Urothelium cell line (cell line): ENCODE data around the gene CALD1.
A peak's percentile ranks its signal among the peaks of the same experiment; 100 is the strongest.

Source experiments
- DNase-seq: peaks from one replicate; pipeline ENCODE4 v3.0.0; 2011; ENCODE audit warnings: low spot score, mixed read lengths
- FAIRE-seq: peaks from 2 replicates; lab custom pipeline; 2011; peaks lifted over from hg19 to GRCh38; lab: Jason Lieb, UNC

Gene CALD1

DNA sequence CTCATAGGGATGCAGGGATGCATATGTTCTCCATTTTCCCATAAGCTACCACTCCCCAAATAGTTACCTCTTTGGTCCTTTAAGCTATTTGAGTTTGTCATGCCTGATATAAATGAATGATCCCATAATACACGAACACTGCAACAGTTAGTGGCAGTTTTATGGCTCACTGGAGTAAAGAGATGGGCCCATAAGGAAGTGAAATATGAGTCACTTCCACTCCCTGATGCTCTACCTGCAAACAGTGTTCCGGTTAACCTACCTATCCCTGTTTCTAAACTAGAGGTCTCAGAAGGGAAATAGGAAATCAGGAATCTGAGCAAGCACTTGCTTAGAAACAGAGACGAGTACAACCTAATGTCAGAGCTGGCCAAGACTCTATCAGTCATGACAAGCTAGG, 71.7 kb downstream of the CALD1 start:
- FAIRE-seq: no peak
- DNase-seq: no peak

DNA sequence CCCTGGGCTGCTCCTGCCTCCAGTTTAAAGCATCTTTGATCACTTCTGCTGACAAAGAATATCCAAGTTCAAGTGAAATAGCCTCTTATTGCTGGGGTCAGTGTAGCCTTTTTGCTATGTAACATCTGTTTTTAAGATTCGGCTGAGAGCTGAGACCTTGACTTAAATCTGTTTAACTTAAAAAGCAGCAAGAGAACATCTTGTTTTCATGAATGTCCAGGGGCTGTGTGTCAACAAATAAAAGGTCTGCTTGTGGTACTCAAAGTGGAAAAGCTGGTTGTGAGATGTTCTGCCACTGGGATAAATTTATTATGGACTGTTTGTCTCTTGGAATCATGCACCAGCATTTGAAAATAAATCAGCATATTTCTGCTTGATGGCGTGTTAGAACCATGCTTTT, 73.2 kb downstream of the CALD1 start:
- FAIRE-seq: no peak
- DNase-seq: no peak

DNA sequence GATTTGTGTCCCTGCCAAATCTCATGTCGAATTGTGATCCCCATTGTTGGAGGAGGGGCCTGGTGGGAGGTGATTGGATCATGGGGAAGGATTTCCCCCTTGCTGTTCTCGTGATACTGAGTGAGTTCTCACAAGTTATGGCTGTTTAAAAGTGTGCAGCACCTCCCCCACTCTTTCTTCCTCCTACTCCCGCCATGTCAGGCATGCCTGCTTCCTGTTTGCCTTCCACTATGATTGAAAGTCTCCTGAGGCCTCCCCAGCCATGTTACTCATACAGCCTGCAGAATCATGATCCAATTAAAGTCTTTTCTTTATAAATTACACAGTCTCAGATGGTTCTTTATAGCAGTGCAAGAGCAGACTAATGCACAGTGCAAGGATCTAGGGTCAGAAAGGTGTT, 75.4 kb downstream of the CALD1 start:
- FAIRE-seq: no peak
- no peak for DNase-seq

DNA sequence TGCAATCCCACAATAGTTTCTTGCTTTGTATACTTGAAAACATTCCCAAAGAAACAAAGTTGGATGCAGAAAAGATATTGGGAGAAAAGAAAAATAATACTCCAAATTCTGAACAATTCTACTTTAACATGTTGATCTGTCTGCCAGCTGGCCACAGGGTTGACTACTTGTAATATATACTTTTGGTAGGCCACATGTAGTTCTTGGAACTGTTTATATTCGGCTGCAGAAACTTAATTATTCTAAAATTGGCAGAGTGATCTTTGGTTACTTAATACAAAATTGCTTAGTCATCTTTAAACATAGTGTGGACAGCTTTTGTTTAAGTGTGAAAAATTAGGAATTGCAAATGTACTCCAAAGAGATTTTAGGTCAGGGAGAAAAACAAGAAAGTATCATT, 76.0 kb downstream of the CALD1 start:
- FAIRE-seq (no peak), DNase-seq (no peak)

DNA sequence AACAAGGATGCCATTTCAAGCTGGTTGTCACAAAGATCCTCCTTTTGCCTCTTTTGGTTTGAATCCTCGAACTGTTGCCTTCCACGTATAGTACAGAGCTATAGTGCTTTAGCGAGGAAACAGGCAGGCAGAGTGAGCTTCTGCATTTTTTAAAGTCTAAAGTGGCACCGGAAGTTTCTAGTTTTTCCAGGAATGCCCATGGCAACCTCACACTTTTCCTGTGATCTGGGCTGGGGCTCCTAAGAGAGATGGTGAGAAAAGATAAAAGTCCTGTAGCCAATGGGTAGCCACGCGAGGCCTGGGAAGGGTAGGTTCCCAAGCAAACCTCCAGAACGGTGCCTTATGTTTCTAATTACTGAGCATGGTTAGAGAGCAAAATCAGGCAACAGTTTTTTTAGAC, 76.7 kb downstream of the CALD1 start:
- DNase-seq (no peak), FAIRE-seq (no peak)

DNA sequence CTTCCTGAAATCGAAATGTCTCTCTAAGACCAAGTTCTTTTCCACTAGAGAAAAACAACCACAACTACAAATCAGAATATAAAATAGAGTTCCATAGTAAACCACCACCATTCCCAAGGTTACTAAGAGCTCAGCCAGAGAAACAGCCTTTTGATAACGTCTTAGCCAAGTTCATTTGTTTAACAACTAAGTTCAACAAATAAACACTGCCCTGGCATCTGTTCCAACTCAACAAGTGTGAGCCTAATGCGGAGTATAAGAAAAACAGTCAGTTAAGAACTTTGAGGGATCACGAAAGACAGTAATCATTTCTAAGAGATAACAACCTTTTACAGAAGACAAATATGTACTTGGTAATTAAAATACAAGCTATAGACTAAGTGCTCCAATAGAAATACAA, 77.3 kb downstream of the CALD1 start:
- no peak for FAIRE-seq
- DNase-seq: no peak

DNA sequence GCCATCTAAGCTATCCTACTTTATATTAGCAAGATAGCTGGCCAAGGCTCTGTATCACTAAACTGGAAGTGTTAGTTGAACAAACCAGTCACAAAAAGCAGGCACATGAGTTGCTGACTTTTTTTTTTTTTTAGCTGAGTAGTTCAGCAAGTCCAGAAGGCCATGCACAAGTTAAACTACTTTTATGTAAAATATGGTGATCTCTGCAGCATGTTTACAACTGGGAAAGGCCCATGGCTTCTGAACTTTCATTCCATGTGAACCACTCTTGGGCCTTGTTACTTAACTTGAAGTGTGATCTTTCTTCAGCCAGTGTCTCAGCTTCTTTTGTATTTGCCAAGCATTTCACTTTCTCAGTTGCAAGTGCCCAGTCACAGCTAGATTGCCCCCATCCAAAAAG, 78.5 kb downstream of the CALD1 start:
- DNase-seq (no peak), FAIRE-seq (no peak)

DNA sequence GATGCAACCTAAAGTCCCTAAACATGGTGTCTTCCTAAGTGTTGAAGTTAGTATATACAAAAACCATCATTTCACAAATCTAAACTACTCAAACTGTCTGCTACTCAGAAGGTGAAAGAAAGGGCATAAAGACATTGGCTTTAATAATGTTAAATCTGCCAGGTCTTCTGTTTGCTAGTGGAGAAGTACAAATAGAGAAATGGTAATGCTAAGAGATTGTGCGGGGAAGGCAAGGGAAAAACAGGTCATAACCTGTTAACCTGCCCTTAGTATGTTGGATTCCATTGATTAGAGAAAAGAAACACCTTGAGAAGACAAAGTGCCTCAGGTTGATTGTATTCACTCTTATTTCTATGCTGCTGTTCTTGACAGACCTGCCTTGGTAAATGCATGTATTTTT, 80.3 kb downstream of the CALD1 start:
- FAIRE-seq (no peak), DNase-seq (no peak)

DNA sequence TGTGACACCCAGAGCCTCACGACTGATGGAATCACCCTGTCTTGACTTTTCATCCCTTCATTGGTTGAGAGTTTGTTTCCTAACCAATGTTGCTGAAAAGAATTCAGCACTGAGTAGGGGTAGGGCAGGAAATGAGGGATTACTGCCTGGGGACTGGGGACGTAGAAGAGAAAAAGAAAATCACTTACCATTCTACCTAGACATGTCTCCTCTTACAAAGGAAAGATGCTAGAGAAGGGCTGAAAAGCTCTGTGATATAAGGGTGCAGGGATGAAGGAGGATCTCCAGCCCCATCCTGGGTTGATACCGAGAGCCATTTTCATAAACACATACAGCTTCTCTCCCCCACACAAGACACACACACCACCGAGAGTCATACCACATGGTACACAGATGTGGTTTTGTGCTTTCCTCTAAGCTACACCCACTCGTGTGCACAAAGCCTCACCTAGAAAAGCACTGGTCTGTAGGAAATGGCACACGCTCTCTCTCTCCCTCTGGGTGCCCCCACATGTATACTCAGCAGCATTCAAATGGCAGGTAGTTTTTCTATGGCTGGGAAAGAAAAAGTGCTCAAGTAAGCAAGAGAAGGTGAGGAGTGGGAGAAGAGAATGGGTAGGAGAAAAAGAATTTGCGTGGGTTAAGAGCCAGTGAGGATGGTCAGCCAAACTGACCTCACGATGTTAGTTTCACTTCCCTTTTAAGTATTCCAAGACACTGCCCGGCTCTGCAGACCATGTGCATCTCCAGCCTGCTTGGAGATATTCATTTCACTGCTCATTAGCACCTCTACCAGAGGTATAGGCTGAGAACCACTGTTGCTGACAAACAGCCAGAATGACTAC, 85.8 kb downstream of the CALD1 start:
- FAIRE-seq (no peak), DNase-seq (no peak)

DNA sequence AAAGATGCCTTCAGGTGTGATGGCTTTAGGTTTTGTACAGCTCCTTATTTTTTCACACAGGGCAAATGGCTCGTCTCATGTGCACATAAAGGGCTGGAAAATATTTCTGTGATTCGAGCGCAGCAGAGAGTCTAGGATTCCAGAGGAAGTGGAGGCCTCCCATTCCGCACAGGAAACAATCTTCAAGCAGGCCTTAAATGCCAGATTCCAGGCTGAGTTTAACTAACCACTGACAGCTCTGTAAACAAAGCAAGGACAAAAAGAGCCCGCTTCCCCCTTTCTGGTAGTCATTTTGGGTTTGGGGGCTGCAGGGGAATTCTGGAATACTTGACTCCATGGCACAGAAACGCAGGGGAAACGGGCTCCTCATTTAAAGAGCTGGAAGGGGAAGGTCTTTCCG, 87.2 kb downstream of the CALD1 start:
- no peak for FAIRE-seq
- DNase-seq: no peak

DNA sequence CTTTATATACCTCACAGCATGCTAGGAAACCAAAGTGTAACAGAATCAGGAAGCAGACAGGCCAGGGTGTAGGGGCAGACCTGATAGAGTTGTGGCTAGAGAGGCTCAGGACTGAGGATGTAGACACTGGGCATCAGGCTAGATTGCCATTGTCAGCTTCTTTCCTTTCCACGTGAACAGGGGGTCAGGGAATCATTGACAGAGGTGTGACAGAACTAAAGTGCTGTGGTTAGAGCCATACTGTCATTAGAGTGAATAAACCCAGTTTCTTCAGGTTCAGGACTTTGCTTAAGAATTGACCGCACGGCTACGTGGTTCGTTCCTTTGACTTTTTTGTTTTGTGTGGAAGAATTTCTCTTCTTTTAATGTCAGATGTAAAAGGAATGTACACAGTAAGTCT, 90.7 kb downstream of the CALD1 start:
- DNase-seq (no peak), FAIRE-seq (no peak)

DNA sequence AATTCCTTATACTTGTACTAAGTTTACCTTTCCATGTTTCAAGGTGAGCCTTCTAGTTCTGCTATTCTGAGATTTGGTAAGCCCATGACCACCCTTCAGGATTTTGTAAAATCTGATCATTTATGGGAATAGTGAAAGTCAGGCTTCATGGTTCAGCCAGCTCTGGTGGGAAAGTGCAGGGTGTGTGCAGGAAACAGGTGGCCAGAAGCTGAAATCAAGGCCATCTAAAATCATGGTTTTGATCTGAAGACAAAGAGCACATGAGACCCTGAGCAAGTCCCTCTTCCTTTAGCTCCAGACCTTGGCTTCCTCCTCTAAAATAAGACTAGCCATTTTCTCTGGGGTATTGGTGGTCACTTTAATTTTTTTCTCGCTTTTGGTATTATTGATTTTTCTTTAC, 91.3 kb downstream of the CALD1 start:
- no peak for FAIRE-seq

DNA sequence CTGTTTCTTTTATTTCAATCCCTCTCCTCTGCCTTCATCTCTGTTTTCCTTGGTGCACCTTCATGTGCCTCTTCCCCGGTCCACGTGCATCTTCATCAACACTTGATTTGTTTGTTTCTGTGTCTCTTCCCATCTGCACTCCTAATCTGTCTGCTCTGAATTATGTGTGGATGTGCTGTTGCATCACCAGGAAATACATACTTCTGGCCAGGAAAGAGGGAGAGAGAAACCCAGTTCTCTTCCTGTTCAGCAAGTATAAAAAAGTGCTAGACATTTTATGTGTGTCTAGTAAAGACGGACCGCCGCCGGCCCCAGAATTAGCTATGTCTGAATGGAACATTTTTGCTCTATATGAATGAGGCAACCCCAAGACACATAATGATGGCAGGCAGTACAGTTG, 93.8 kb downstream of the CALD1 start:
- DNase-seq (no peak), FAIRE-seq (no peak)

More for the DNA sequence above, 91.3 kb downstream of the CALD1 start:
- no peak for DNase-seq

DNA sequence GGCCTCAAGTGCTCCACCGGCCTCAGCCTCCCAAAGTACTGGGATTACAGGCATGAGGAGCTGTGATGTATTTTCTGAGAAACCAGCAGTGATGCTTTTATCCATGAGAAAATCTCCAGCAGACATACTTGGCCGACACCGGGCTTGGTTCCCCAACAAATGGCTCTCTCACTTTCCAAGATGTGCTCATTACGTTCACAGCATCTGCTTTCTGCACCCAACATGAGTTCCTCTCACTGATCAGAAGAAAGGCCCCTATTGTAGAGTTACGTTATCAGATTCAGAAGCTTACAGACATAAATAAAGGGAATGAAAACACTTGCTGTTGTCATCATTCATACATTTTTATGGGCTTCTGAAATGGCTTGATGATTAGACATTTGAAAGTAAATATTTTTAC, 95.0 kb downstream of the CALD1 start:
- DNase-seq (no peak), FAIRE-seq (no peak)

DNA sequence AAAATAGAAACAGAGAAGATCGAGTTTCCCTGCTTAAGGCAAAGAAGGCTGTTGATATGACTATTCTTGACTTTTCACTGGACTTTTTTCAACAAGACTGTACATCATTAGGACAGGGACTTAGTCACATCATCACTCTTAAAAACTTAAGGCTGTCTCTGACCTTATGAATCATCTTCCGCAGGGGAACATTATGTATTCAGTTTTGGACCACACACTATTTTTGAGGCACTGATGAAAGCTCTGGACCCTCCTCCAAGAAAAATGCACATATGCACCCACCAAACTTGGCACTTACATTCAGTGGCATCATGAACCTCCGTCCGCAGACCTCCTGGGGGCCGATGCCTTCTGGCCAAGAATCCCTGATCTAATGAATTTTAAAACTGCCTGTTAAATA, 96.4 kb downstream of the CALD1 start:
- FAIRE-seq: no peak
- DNase-seq: no peak

DNA sequence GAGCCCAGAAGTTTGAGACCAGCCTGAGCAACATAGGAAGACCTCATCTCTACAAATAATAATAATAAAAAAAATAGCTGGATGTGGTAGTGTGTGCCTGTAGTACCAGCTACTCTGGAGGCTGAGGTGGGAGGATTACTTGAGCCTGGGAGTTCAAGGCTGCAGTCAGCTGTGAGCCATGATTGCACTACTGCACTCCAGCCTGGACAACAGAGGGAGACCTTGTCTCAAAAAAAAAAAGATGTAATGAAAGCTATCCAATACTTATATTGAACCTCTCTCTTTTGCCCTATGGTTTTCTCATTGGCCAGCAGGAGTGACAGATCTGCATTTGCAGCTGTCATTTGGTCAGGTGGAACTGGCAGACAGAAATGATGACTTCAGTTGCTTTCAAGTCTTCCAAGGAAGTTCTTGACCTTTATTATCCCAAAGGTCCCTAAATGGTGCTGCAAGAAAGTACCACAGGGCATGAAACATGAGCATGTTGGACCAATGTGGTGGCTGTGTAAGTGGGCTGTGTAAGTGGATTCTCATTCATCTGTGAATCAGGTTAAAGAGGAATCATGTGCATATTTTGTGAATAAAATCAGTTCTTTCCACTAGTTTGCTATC, 99.4 kb downstream of the CALD1 start:
- no peak for FAIRE-seq
- DNase-seq: no peak

DNA sequence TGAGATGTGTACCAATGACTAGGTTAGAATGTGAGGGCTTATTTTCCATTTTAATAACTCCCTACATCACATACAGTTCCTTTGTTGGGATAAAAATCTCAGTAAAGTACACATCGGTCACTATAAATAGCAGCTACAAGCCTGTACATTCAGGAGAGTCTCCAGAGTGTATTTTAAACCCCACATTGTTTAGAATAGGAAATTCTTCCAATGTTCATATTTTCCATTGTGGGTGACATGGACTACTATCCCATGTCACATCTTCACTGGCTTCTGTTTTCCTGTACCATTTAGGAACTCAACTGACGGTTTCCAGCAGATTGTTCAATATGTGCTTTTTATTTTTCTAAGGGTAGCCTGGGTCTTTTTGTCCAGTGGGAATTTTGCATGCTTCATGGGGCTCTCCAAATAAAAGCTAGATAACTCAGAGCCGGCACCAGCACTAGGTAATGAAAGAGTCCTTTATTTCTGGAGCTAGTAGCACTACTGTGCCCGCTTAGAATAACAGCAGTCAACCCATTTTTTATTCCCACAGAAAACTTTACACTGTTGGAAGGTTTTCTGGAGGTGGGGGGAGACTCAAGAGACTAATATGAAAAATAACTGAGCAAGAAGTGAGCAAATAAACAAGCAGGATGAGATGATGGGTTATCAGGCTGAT, 100.5 kb downstream of the CALD1 start:
- FAIRE-seq (no peak), DNase-seq (no peak)

DNA sequence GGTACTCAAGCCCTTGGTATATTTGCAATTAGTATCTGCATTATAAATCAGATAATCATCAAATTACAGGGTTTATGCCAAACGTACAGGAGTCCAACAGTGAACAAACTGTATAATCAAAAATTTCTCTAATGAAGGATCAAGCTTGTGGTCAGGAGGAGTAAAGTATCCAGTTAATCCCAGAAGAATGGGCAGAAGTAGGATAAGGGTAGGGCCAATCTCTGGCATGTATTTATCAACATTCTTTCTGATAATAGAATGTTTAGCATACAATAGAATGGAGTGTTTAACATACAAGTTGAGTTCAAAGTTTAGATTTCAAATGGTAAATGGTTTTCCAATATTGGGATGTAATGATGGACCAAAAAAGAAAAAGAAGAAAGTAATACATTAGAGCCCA, 103.0 kb downstream of the CALD1 start:
- FAIRE-seq (no peak), DNase-seq (no peak)

DNA sequence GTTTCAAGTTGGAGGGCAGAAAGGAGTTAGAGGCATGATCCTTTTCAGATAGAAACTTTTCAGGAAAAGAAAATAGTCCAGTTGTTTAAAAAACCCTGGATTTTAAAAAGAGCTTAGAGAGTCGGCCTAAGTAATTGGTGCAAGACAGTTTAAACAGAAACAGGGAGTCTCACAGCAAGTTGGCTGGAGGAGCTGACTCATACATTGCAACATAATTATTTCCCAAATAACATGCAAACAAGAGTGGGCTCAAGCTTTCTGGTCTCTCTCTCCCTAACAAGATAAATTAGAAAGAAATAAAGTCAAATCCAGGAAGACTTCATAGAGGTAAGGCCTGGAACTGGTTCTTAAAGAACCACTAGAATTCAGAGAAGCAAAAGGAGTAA, 106.5 kb downstream of the CALD1 start:
- DNase-seq: peak; percentile 18
- no peak for FAIRE-seq

DNA sequence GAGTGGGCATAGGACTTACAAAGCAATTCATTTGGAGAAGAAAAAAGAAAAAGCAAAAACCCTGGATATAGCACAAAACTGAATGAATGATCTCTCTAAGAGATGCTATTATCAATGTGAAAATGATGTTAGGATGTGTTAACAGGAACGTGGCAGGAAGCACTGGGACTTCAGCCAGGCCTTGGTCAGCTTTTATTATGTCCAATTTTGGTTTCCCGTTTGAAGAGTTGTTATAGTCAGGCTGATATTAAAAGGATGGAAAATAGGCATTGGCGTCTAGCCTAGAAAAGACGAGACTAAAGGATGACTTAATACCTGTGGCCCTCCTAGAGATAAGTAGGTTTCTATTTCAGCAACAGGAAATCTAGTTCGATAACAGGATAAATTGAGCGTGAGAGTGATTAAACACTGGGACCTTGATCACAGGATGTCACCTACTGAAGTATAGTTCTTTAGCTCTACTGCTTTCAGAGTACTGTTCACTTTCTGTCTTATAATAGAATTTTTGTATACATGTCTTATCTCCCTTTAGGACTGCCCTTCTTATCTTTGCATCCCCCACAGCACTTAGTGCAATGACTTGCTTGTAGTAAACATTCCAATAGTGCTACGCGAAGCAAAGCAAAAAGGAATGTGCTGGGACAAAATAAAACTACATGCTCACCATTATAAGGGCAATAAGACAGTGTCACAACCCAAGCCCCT, 107.1 kb downstream of the CALD1 start:
- DNase-seq: peak; percentile 2
- no peak for FAIRE-seq

DNA sequence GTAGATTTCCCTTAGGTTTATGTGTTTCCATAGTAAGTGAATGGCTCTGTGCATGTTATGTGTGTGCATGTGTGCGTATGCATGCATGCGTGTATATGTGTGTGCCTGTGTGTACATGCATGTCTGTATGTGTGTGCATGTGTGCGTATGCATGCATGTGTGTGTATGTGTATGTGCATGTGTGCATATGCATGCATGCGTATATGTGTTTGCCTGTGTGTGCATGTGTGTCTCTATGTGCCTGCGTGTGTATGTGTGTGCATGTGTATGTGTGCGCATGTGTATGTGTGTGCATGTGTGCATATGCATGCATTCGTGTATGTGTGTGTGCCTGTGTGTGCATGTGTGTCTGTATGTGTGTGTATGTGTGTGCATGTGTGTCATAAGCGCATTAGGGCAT, 108.1 kb downstream of the CALD1 start:
- FAIRE-seq (no peak), DNase-seq (no peak)
